IPS-NIHi7 (cell line): ENCODE results near the gene SORD.
"Not testable (repeated sequence)": the region's sequence is repeated elsewhere in the genome, so short reads cannot be mapped to it uniquely, and the experiment has no call there.

Experiments
- DNase-seq: peaks from one replicate; pipeline ENCODE4 v3.0.0; 2012; ENCODE audit warnings: mixed read lengths; ENCODE audit errors: extremely low spot score

Gene SORD

DNA sequence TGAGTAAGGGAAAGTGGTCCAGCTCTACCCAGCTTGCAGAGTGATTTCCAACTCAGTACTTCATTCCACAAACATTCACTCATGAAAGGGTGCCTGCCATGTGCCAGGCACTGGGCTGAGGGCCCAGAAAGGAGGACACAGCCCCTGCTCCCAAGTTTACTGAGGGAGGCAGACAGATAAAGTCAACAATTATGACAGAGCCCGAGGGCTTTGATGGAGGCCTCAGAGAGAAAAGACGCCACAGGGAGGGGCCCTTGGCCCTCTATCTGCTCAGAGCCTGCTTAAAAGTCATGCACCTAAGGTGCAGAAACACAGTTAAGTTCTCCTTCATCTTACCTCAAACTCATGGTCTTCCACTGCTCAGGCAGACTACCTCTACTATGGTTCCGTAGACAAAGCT is 1.7 kb downstream of the SORD start:
- DNase-seq, result not testable (repeated sequence)

DNA sequence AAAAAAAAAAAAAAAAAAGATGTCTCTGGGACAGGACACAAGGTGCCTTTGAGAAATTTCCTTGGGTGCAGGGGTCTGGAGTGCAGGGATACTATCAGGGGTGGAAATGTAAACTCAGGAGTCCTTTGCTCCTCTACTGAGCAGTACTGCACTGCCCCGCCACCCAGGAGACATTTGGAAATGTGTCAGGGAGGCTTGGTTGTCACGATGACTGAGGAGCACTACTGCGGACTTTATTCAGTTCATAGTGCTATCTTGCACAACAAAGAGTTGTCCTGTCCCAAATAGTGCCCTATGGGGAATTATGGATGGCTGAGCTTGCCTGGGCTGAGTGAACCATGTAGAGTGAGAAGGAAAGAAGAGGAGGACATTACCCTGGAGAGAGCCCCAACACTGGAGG is 2.6 kb downstream of the SORD start:
- DNase-seq, result not testable (repeated sequence)

DNA sequence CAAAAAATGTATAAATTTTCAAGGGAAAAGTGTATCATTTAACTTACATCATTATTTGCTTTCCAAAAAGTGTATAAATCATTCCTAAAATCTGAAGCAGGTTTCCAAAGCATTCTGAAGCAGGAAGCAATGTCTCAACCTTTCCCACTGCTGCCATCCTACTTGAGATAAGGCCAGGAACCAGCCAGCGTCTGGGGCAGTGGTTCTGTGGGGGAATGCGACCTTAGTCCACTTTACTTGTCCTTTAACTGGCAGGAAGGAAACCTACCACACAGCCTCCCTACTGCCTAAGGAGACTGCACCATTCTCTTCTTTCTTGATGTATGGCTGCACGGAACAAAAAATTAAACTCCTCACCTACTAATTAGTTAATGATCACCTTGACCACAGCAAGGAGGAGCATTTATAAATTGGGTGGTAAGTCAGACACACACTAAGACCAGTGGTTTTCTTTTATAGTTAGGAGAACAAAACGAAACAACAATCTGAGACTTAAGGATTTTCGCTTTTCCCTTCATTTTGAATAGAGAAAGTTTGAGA is 3.7 kb downstream of the SORD start:
- DNase-seq, result no peak

DNA sequence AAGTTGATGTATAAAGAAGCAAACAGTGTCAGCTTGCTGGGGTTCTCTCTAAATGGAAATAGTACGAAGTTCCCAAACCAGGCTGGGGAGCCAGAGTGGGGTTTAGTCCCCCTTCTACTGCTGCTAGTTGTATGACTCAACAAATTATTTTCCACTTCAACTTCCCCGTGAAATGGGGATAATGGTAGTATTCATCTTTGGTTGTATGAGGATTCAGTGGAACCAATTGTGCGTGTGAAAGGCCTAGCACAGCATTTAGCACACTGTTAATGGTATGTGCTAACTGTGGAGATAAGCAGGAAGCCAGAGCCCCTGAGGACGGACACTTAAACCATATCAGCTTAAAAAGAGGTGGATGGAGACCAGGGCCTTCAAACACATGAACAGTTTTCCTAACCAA is 4.2 kb downstream of the SORD start:
- no peak for DNase-seq

GRCh38 chr15:45030743-45031142 is 7.7 kb downstream of the SORD start:
- no peak for DNase-seq

- not testable (repeated sequence) for DNase-seq
These were observed 8.6 kb downstream of the SORD start for GRCh38 chr15:45031522-45032028.

DNA sequence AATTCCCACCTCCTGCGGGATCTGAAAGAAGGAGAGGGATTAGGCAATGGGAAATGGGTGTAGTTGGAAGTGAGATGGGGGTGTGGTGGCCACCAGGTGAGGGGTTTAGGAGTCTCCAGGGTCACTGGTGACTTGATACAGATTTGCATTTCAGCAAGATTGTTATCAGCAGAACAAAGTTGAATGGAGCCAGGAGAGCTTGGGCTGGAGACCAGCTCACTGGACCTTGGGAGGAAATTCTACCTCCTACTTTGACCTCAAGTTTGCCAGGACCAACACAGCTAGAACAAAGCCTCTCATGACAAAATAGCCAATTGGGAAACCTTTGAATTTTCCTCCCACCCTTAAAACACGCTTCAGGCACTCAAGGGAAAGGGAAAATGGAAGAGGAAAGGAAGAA is 9.5 kb downstream of the SORD start:
- not testable (repeated sequence) for DNase-seq

DNA sequence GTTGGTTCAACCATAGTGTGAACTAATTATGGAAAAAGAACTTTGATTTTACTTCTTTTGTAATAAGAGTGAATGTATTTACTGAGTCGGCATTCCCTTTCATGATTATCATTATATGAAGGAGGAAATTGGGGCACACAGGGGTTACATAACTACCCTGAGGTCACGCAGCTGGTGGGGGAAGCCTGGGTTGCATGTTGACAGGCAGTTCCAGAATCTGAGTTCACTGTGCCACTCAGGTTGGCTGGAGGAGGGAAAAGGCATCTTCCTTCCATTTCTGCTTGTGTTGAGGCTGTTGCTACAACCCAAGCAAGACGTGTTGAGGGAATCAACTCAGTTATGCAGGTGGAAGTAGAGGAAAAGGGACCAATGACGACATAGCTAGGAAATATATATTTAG is 11.1 kb downstream of the SORD start:
- not testable (repeated sequence) for DNase-seq

DNA sequence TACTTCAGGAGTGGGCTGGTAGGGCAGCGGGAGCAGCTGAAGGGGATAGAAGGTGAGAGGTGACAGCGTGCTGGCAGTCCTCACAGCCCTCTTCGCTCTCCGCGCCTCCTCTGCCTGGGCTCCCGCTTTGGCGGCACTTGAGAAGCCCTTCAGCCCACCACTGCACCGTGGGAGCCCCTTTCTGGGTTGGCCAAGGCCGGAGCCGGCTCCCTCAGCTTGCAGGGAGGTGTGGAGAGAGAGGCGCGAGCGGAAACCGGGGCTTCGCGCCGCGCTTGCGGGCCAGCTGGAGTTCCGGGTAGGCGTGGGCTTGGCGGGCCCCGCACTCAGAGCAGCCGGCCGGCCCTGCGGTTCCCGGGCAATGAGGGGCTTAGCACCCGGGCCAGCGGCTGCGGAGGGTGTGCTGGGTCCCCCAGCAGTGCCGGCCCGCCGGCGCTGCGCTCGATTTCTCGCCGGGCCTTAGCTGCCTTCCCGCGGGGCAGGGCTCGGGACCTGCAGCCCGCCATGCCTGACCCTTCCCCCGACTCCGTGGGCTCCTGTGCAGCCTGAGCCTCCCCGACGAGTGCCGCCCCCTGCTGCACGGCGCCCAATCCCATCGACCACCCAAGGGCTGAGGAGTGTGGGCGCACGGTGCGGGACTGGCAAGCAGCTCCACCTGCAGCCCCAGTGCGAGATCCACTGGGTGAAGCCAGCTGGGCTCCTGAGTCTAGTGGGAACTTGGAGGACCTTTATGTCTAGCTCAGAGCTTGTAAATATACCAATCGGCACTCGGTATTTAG is 11.8 kb downstream of the SORD start:
- DNase-seq, result not testable (repeated sequence)

GRCh38 chr15:45036812-45037781 is 14.1 kb downstream of the SORD start:
- DNase-seq, result peak; percentile 41

DNA sequence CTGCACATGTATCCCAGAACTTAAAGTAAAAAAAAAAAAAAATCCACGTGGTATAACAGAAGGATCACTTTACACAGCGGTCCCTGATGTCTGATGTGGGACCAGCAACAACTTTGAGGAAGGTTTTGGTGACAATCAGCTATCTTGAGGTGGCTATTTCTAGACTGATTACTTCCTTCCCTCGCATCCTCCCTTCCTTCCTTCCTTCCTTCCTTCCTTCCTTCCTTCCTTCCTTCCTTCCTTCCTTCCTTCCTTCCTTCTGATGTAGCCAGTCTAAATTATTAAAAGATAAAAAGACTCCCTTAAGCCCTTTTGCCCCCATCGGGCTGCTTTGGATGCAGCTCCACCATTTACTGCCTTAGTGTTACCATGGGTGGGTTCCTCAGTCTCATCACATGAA is 14.9 kb downstream of the SORD start:
- no peak for DNase-seq

GRCh38 chr15:45040396-45040795 is 17.4 kb downstream of the SORD start:
- not testable (repeated sequence) for DNase-seq

DNA sequence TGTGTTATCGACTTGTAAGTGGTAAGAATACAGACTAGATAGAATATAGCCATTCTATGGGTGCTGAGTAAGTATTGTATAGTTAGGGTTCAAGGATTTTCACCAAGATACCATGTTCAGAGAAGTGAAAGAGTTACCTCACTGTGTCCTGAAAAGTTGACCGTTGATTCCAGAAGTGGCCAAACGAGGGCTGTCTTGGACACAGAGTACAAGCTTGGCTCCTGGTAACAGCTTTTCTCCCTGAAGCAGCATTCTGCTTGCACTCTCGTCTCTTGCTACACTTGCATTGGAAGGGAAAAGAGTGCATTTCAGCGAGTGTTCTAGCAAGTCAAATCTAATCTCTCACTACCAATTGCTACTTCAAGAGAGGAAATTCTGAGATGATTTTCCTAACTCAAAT is 18.5 kb downstream of the SORD start:
- DNase-seq, result not testable (repeated sequence)

DNA sequence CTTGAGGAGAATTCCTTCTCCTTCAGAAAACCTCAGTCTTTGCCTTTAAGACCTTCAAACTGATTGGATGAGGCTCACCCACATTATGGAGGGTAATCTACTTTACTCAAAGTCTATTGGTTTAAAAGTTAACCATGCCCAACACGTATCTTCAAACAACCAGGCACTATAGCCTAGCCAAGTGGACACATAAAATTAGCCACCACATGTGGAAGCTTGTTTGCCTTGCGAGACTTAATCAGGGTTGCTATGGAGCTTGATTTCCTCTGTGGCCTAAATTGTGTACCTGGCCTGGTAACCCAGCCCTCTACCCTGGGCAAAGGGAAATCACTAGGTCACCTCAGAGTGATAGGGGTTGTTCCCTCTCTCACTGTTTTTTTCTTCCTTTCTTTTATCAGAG is 19.9 kb downstream of the SORD start:
- DNase-seq, result not testable (repeated sequence)

- DNase-seq, result not testable (repeated sequence)
These were observed 21.3 kb downstream of the SORD start for GRCh38 chr15:45044270-45044669.

DNA sequence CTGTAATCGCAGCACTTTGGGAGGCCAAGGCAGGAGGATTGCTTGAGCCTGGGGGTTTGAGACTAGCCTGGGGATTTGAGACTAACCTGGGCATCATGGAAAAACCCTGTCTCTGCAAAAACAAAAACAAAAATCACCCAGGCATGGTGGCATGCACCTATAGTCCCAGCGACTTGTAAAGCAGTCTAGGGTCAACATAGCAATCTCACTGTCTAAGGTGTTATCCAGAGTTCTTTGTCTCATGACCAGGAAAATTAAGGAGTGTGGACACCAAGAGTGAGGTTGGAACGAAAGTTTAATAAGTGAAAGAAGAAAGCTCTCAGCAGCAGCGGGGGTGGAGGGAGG is 25.4 kb downstream of the SORD start:
- DNase-seq, result not testable (repeated sequence)

DNA sequence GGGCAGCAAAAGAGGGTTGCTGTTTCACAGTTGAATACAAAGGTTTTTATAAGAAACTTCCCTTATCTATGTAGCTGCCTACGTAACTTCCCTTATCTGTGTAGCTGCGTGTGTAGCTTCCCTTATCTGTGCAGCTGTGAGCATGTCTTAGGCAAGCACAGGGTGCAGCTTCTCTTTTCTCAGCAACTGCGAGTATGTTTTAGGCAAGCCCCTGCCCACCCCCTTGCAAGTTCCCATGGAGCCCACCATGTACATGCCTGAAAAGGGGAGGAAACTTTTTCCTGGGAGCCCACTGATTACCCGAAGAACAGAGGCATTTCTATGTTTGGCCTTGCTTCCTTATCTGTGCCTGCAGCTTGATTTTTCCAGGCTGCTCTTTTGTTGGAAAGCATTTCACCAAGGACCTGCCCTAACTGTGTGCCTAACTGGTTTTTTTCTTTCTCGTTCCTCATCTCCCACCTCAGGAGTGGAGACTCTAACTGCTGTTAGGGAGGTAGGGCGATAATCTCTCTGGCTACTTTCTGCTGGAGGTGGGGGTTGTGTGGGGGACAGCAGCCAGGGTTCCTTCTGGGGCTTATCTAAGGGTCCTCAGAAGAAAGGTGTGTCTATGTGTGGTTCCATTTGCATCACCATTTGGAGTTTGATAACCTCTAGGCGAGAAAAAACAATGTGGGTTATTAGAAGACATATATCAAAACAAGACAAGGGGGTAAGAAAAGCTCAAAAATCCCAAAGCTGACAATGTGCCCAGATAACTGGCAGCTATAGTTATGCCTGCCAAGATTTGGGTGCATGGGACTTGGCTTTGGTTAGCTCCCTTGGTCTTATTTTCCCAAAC is 26.0 kb downstream of the SORD start:
- no peak for DNase-seq

- DNase-seq, result no peak
These were observed 27.6 kb downstream of the SORD start for GRCh38 chr15:45050587-45050986.

- not testable (repeated sequence) for DNase-seq
These were observed 29.7 kb downstream of the SORD start for GRCh38 chr15:45052676-45053075.

- not testable (repeated sequence) for DNase-seq
These were observed 36.0 kb downstream of the SORD start for GRCh38 chr15:45058690-45059675.
